Cardiac muscle cell (in vitro differentiated cells and primary cell): ENCODE measurements around the gene SHLD2. TPM values are rescaled to one million over a fixed set of nuclear protein-coding genes. Genes with fewer than 3 reads are reported as not detected.
"Not testable (repeated sequence)": the region's sequence is repeated elsewhere in the genome, so short reads cannot be mapped to it uniquely, and the experiment has no call there.

ENCODE experiments used
- DNase-seq, 2 donors: peaks; one replicate each; pipeline versions ENCODE4 v3.0.0 to v3.0.0-alpha.2; 2010 to 2017; ENCODE audit warnings: low read depth in 1 of 2, low spot score in 1 of 2
- H3K27ac ChIP-seq: fragments of 200-600 bp; sonication (generic); 2 replicates; pipeline ENCODE4 v1.5.1; 2016
- H3K27me3 ChIP-seq: fragments of 200-600 bp; sonication (generic); 2 replicates; pipeline ENCODE4 v1.6.0; 2016; ENCODE audit warnings: control low read depth
- H3K36me3 ChIP-seq: fragments of 200-600 bp; sonication (generic); 2 replicates; pipeline ENCODE4 v1.5.1; 2016; ENCODE audit warnings: control low read depth
- H3K4me1 ChIP-seq: fragments of 200-600 bp; sonication (generic); 2 replicates; pipeline ENCODE4 v1.8.1; 2017; ENCODE audit warnings: low read depth, mild to moderate bottlenecking, mixed run types
- H3K4me3 ChIP-seq: fragments of 200-600 bp; sonication (generic); 2 replicates; pipeline ENCODE4 v1.5.1; 2016; ENCODE audit warnings: mild to moderate bottlenecking
- H3K9me3 ChIP-seq: fragments of 200-600 bp; sonication (generic); 2 replicates; pipeline ENCODE4 v1.5.1; 2017; ENCODE audit warnings: low read depth, mild to moderate bottlenecking, control low read depth
- polyA plus RNA-seq: library from polyadenylated mRNA; unstranded; fragments of >200 nt; fragmentation: Nextera tagmentation; extraction: Ambion mirVana; gene quantifications from 2 replicates; pipeline ENCODE4 v1.2.1, GENCODE V29; 2016
- total RNA-seq: library from RNA; depleted of rRNA; stranded (reverse); fragments of >200 nt; gene quantifications from 2 replicates; pipeline ENCODE4 v1.2.3, GENCODE V29; 2016

SHLD2 gene
- total and polyA plus RNA-seq, 2 experiments from 2014 or later, result 14.1 to 18.5 TPM

- H3K9me3 ChIP-seq, H3K27me3 ChIP-seq, H3K36me3 ChIP-seq, H3K27ac ChIP-seq, H3K4me3 ChIP-seq, H3K4me1 ChIP-seq: not testable (repeated sequence)
- peak in 1 of 2 donors; percentile 16 for DNase-seq
Observed at GRCh38 chr10:87127607-87128156, 32.7 kb downstream of the SHLD2 start.

GRCh38 chr10:87132176-87132575 is 37.2 kb downstream of the SHLD2 start:
- H3K27ac ChIP-seq, H3K4me1 ChIP-seq, H3K4me3 ChIP-seq, H3K9me3 ChIP-seq, H3K36me3 ChIP-seq, H3K27me3 ChIP-seq: not testable (repeated sequence)
- peak in 1 of 2 donors; percentile 64 for DNase-seq

GRCh38 chr10:87133936-87134335 is 38.9 kb downstream of the SHLD2 start:
- peak overlapping the region; percentile 78 for H3K27ac ChIP-seq
- H3K4me1 ChIP-seq, H3K9me3 ChIP-seq, H3K36me3 ChIP-seq, DNase-seq, H3K4me3 ChIP-seq, H3K27me3 ChIP-seq: not testable (repeated sequence)

GRCh38 chr10:87134440-87134839 is 39.4 kb downstream of the SHLD2 start:
- not testable (repeated sequence) for H3K4me3 ChIP-seq, H3K27me3 ChIP-seq, H3K9me3 ChIP-seq, H3K4me1 ChIP-seq, H3K36me3 ChIP-seq
- peak overlapping the region; percentile 78 for H3K27ac ChIP-seq
- peak in 1 of 2 donors; percentile 18 for DNase-seq

GRCh38 chr10:87137478-87137877 is 42.5 kb downstream of the SHLD2 start:
- H3K27ac ChIP-seq, H3K36me3 ChIP-seq, DNase-seq, H3K9me3 ChIP-seq, H3K4me3 ChIP-seq, H3K27me3 ChIP-seq, H3K4me1 ChIP-seq: not testable (repeated sequence)

- not testable (repeated sequence) for H3K36me3 ChIP-seq, H3K4me1 ChIP-seq, H3K27ac ChIP-seq, H3K9me3 ChIP-seq, H3K4me3 ChIP-seq, H3K27me3 ChIP-seq
- DNase-seq, result peak in 1 of 2 donors; percentile 53
Observed at GRCh38 chr10:87142230-87143108, 47.5 kb downstream of the SHLD2 start.

- H3K4me1 ChIP-seq, H3K9me3 ChIP-seq, H3K36me3 ChIP-seq, H3K27ac ChIP-seq, H3K4me3 ChIP-seq, DNase-seq, H3K27me3 ChIP-seq: not testable (repeated sequence)
Observed at GRCh38 chr10:87143109-87143418, 48.1 kb downstream of the SHLD2 start.

GRCh38 chr10:87145598-87145997 is 50.6 kb downstream of the SHLD2 start:
- not testable (repeated sequence) for DNase-seq, H3K36me3 ChIP-seq, H3K9me3 ChIP-seq, H3K4me3 ChIP-seq, H3K4me1 ChIP-seq, H3K27ac ChIP-seq, H3K27me3 ChIP-seq

GRCh38 chr10:87149020-87149609 is 54.1 kb downstream of the SHLD2 start:
- H3K27me3 ChIP-seq, DNase-seq, H3K9me3 ChIP-seq, H3K27ac ChIP-seq, H3K36me3 ChIP-seq, H3K4me1 ChIP-seq, H3K4me3 ChIP-seq: not testable (repeated sequence)

- DNase-seq, H3K36me3 ChIP-seq, H3K4me3 ChIP-seq, H3K27me3 ChIP-seq, H3K27ac ChIP-seq, H3K4me1 ChIP-seq, H3K9me3 ChIP-seq: not testable (repeated sequence)
Observed at GRCh38 chr10:87151516-87151915, 56.5 kb downstream of the SHLD2 start.

- H3K4me1 ChIP-seq, DNase-seq, H3K4me3 ChIP-seq, H3K27me3 ChIP-seq, H3K36me3 ChIP-seq, H3K9me3 ChIP-seq, H3K27ac ChIP-seq: not testable (repeated sequence)
Observed at GRCh38 chr10:87156841-87157240, 61.8 kb downstream of the SHLD2 start.

- H3K36me3 ChIP-seq, H3K27ac ChIP-seq, H3K9me3 ChIP-seq, H3K4me1 ChIP-seq, H3K4me3 ChIP-seq, H3K27me3 ChIP-seq: not testable (repeated sequence)
- DNase-seq, result peak in 1 of 2 donors; percentile 15
Observed at GRCh38 chr10:87157821-87158220, 62.8 kb downstream of the SHLD2 start.

- DNase-seq, result peak in 1 of 2 donors; percentile 46
- H3K4me3 ChIP-seq, H3K36me3 ChIP-seq: not testable (repeated sequence)
Observed at GRCh38 chr10:87162703-87163293, 67.8 kb downstream of the SHLD2 start.

GRCh38 chr10:87163414-87163813 is 68.4 kb downstream of the SHLD2 start:
- H3K4me3 ChIP-seq, H3K9me3 ChIP-seq, H3K36me3 ChIP-seq, H3K27ac ChIP-seq, H3K27me3 ChIP-seq, H3K4me1 ChIP-seq, DNase-seq: not testable (repeated sequence)

More at GRCh38 chr10:87162703-87163293, 67.8 kb downstream of the SHLD2 start:
- not testable (repeated sequence) for H3K27ac ChIP-seq, H3K9me3 ChIP-seq, H3K27me3 ChIP-seq, H3K4me1 ChIP-seq
